ENCODE results near the gene DTNB. TPM values are rescaled to one million over a fixed set of nuclear protein-coding genes. Genes with fewer than 3 reads are reported as not detected.
"Not testable (repeated sequence)": the region's sequence is repeated elsewhere in the genome, so short reads cannot be mapped to it uniquely, and the experiment has no call there.

The DTNB gene
- total RNA-seq, 1 donor from 2014 or later: 9.2 TPM

DNA sequence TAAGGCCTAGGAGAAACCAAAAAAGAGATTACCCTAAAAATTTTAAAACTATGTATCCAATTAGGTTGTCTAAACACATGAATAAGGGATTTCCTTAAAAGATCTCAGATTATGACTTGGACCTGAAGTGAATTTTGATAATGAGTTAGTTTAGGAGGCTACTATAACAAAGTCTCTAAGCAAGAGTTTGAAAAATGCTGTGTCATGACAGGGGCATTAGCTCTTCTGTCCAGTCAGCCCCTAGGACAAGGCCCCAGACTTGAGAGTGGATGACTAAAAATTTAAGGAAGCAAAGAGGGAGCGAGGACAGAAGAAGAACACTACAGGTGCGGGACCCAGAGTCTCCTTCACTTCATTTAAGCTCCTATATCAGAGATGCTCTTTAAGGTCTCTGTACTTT, 135.9 kb downstream of the DTNB start:
- DNase-seq: no peak

DNA sequence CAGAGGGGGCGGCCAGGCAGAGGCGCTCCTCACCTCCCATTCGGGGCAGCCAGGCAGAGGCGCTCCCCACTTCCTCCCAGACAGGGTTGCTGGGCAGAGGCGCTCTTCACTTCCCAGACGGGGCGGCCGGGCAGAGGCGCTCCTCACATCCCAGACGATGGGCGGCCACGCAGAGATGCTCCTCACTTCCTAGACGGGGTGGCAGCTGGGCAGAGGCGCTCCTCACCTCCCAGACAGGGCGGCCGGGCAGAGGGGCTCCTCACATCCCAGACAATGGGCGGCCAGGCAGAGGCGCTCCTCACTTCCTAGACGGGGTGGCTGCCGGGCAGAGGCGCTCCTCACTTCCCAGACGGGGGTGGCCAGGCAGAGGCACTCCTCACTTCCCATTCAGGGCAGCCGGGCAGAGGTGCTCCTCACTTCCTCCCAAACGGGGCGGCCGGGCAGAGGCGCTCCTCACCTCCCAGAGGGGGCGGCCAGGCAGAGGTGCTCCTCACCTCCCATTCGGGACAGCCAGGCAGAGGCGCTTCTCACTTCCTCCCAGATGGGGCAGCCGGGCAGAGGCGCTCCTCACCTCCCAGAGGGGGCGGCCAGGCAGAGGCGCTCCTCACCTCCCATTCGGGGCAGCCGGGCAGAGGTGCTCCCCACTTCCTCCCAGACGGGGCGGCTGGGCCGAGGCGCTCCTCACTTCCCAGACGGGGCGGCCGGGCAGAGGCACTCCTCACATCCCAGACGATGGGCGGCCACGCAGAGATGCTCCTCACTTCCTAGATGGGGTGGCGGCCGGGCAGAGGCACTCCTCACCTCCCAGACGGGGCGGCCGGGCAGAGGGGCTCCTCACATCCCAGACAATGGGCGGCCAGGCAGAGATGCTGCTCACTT, 137.7 kb downstream of the DTNB start:
- DNase-seq: not testable (repeated sequence)

DNA sequence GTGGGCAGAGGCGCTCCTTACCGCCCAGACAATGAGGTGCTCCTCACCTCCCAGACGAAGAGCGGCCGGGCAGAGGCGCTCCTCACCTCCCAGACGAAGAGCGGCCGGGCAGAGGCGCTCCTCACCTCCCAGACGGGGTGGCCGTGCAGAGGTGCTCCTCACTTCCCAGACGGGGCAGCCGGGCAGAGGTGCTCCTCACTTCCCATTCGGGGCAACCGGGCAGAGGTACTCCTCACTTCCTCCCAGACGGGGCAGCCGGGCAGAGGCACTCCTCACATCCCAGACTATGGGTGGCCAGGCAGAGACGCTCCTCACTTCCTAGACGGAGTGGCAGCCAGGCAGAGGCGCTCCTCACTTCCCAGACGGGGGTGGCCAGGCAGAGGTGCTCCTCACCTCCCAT, 138.4 kb downstream of the DTNB start:
- DNase-seq: not testable (repeated sequence)

DNA sequence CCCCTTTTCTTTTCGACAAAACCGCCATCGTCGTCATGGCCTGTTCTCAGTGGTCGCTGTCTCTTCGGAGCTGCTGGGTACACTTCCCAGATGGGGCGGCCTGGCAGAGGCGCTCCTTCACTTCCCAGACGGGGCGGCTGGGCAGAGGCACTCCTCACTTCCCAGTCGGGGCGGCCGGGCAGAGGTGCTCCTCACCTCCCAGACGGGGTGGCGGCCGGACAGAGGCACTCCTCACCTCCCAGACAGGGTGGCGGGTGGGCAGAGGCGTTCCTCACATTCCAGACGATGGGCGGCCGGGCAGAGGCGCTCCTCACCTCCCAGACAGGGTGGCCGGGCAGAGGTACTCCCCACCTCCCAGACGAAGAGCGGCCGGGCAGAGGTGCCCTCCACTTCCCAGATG, 138.9 kb downstream of the DTNB start:
- no peak for DNase-seq

DNA sequence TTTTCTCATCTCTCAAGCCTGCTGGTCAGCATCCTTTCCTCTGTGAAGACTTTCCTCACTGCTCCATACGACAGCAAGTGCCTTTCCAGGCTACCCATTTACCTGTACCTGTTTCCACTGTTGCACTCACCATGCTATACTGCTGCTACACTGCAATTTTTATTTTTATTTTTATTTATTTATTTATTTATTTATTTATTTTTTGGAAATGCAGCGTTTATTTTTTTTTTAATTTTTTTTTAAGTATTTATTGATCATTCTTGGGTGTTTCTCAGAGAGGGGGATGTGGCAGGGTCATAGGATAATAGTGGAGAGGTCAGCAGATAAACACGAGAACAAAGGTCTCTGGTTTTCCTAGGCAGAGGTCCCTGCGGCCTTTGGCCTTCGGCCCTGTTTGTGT, 139.6 kb downstream of the DTNB start:
- DNase-seq: not testable (repeated sequence)

DNA sequence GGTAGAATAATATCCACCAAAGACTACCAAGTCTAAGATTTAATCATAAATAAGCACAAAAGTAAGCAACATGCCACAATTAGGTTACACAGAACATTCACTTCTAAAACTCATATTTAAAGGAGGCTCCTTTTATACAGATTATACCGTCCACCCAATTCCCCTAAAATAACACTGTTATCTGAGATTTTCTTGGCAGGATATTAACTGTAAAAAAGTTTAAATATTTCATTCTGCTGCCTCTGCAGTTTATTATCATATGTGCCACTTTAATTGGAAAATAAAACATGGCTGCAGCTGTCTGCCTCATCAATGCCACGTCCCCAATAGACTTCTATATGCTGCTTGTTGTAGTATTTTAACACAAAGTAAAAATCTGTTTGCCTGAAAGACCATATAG, 140.9 kb downstream of the DTNB start:
- no peak for DNase-seq

DNA sequence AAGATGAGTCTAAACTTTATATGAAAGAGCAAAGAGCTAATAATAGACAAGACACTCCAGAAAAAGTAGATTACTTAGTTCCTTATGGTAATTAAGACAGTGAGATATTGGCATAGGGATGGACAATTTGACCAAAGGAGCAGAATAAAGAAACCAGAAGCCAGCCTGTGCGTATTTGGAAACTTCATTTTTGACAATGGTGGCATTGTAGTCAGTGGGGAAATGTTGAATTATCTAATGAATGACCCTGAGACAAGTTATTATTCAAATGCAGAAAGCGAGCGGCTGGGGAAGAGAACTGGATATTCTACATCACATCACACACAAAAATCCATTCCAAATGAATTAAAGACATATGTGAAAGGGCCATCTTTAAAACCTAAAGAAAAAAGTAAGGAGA, 144.3 kb downstream of the DTNB start:
- no peak for DNase-seq

DNA sequence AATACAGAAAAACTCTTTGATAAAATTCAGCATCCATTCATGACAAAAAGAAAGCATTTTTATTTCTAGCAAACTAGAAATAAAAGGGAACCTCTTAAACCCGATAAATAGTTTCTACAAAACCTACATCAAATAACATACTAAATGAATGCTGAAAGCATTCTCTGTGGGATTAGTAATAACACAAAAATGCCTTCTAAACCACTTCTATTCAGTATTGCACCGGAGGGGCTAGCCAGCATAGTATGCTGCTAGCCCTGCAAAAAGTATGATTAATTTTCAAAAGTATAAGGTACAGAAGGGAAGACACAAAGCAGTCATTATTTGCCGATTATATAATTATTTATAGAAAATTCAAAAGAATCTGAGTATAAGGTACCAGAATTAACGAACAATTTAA, 145.2 kb downstream of the DTNB start:
- no peak for DNase-seq

DNA sequence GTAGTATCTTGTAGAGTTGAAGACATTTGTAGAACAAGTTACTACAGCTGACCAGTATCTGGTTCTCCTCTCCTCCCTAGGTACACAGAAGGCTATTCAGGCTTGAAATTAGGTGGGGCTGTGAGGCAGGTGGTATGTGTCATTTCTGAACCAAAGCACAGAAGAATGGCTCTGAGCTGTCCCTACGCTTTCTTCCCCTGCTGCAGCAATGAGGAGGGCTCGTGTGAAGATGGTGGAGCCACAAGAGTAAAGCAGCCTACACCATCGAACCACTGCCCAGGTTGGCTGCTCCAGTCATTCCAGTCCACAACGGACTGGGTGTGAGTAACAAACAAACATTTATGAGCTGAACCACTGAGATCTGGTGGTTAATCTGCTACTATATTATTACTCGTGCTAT, 148.9 kb downstream of the DTNB start:
- DNase-seq: no peak

DNA sequence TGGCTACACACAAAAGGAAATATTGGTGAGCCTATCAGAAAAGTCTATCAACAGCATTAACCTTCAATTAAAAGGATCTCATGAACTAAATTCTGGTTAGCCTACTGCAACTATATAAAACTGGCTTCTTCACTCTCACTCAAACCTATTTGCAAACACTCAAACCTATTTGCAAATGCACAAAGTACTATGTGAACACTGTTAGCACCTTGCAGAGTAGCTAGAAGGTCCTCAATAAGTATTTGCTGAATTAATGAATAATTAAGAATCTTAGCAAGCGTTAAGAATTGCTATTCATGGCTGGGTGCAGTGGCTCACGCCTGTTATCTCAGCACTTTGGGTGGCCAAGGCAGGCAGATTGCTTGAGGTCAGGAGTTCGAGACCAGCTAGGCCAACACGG, 150.3 kb downstream of the DTNB start:
- DNase-seq: no peak

DNA sequence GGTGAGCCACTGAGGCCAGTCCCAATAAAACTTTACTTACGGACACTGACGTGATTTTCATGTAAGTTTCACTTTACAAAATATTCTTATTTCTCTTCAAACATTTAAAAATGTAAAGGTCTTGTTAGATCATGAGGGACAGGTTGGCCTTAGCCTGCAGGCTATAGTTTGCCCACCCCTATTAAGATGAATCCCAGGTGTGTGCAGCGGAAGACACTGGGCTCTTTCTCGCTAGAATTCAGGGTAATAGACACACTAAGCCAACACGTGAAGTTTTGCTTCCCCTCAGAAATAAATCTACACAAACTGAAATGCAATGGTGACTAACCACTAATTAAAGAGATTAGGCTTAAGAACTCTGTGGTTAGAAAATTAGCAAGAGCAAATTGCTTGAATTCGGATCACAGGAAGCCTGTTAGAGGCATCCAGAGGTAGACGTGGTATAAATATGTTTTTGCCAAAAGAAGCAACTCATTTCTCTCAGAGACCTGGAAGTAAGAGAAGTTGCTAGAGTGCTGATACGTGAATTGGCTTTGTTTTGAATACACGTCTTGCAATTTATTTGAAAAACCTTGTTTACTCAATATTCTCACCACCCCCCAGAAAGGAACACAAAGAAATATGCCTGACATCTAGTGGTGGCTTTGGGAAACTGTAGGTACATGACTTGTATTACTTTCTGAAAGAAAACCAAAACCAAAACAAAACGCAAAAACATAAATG, 151.6 kb downstream of the DTNB start:
- peak; percentile 92 for DNase-seq

DNA sequence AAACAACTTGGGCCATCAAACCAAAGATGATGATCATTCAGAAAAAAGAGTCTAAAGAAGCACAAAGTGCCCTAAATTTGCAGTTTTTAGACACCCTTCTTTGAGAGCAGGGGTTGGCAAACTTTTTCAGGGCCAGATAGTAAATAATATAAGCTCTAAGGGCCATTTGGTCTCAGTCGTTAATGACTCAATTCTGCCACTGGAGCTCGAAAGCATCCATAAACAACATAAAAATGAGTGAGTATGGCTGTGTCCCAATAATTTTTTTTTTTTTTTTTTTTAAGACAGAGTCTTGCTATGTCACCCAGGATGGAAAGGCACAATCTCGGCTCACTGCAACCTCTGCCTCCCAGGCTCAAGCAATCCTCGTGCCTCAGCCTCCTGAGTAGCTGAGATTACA, 152.3 kb downstream of the DTNB start:
- no peak for DNase-seq

DNA sequence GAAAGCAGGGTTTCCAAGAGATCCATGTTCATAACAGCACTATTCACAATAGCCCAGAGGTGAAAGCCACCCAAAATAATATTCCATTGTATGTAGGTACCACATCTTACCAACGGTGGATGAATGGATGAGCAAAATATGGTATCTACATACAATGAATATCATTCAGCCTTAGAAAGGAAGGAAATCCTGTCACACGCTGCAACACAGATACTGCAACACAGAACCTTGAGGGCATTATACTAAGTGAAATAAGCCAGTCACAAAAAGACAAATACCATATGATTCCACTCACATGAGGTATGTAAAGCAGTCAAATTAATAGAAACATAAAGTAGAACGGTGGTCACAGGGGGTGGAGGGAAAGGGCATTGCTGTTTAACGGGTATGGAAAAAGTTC, 155.7 kb downstream of the DTNB start:
- peak; percentile 12 for DNase-seq

DNA sequence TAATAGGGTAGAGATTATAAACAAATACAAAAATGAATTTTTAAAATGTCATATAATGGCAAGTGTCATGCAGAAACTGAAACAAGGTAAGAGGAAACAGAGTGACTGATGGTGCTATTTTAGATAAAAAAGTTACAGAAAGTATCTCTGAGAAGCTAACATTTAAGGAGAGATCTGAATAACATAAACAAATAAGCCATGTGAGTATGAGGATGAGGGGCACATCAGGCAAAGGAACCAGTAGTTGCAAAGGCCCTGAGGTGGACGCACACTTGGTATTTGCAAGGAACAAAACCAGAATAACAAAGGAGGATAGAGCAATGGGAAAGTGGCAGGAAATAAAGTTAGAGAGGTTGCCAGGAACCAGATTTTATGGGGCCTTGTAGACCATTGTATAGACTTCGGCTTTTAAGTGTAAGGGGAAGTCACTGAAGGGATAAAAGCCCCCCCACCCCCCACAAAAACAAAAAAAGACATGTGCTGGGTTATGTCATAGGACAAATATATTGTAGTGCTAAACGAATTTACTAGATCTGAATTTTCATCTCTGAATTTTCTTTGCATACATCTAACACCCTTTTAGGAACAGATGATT, 159.2 kb downstream of the DTNB start:
- no peak for DNase-seq

DNA sequence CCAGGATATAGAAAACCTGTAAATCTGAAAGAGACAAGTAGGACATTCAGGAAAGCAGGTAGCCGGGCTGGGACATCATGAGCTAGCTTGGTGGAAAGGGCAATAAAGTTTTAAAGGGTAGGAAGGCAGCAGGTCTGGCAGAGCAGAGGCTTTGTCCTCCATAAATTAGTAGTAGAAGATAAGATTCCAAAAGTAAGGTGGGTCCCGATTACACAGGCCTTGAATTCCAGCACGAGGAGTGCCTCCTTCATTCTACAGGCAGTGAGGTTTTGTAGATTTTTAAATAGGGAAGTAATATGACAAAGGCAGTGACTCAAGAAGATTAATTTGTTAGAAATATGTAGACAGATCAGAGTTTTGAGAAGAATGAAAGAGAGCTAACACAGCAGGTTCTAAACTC, 160.7 kb downstream of the DTNB start:
- no peak for DNase-seq

DNA sequence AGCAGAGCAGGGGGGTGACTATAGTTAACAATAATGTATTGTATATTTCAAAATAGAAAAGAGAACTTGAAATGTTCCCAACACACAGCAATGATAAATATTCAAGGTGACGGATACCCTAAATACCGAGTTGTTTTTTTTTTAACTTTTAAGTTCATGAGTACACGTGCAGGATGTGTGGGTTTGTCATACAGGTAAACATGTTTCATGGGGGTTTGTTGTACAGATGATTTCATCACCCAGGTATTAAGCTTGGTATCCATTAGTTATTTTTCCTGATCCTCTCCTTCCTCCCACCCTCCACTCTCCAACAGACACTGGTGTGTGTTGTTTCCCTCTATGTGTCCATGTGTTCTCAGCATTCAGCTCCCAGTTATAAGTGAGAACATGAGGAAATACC, 167.2 kb downstream of the DTNB start:
- no peak for DNase-seq

DNA sequence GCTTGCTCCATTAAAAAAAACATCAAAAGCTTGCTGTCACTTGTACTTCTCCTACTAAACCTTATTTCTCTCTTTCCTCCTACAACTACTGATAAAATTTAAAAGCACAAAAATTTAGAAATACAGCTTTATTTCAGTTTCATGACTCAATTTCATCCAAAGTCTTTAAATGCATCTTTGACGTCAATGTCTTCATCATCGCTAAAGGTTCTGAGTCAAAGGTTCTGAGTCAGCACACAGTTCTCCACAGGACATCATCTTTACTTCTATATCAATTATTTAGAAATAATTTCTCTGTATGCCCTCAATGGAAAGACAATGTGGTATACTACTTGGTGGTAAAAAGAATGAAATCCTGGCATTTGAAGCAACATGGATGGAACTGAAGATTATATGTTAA, 167.8 kb downstream of the DTNB start:
- DNase-seq: no peak

DNA sequence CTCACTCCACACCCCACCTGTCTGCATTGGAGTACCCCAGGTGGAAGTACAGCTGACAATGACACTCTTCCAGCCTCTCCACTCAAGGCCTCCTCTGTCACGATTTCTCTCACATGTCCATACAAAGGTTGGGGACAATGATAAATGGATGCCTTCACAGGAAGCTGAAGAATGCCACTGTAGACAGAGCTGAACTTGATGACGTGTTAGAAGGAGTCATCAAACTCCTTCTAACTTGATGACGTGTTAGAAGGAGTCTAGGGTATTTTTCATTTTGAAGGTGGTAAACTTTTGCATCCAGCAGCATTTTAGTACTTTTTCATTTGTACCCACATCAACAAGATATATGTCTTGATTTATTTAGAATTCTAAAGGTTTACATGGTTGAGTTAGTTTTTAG, 168.2 kb downstream of the DTNB start:
- no peak for DNase-seq

DNA sequence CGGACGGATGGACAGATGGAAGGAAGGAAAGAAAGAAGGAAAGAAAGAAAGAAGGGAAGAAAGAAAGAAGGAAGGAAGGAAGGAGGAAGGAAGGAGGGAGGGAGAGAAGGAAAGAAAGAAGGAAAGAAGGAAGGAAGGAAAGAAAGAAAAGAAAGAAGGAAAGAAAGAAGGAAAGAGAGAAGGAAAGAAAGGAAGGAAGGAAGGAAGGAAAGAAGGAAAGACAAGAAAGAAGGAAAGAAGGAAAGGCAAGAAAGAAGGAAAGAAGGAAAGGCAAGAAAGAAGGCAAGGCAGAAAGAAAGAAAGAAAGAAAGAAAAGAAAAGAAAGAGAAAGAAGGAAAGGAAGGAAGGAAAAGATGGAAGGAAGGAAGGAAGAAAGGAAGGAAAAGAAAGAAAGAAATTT, 169.1 kb downstream of the DTNB start:
- no peak for DNase-seq

DNA sequence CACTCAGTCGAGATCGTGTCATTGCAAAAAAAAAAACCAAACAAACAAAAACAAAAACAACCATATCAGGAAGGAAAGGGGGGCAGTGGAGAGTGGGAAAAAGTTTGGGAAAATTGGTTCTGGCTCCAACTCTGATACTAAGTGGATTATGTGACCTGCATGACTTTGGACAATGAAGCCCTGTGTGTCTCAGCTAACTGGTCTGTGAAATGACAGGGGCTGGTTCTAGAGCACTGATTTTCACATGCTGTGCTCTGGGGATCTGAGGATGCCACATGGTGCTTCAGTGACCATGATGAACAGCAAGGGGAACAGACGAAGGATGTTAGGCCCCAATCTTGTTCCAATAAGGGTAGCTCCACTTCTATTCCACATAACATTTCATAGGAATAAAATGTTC, 174.2 kb downstream of the DTNB start:
- DNase-seq: no peak

DNA sequence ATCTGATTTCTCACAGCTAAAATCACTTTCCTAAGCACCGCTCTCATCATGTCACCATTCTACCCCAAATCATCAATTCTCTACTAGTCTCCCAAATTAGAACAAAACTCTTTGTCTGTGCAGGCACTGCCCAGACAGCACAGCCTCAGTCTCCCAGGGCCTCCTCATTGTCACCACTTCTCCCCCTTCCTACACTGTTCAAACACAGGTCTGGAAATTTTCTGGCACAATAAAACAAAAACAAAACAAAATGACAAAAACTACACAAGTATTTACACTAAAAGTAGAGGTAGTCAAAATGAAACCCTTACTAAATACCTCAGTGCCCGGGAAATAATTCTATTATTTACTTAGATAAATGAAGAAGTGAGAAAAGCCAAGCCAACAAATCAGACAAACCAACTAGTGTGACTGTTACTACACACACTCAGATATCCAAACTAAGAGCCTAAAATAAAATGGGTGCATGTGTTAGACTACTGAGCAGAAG, 175.4 kb downstream of the DTNB start:
- DNase-seq: no peak

DNA sequence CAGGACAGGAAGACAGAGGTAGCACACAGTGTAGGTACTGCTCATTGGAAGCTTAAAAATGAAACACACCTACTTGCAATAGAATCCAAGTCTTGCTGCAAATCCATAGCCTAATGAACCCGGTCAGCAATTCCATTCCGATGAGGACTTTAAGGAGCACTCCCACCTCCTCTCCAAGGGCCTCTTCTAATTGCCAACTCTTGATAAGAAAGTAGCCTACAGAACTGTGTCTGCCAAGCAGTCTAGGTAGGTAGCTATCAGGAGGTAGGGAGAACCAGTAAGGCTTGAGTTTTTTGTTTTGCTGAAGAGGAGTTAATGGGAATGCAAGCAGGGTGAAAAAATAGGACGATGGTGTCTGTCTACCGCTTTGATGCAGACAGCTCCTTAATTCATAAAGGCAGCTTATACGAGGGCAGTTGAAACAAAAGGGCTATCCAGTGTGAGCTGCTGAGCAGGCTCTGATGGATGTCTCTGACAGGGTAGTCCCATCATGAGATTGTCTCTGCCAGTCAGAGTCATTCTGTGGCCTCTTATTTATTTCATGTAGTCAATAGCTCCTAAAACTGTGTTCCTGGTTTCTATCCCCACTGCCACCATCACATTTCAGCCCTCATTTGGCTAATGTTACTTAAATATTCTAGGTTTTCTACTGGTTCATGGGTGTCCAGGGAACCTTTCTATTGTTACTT, 176.0 kb downstream of the DTNB start:
- no peak for DNase-seq

DNA sequence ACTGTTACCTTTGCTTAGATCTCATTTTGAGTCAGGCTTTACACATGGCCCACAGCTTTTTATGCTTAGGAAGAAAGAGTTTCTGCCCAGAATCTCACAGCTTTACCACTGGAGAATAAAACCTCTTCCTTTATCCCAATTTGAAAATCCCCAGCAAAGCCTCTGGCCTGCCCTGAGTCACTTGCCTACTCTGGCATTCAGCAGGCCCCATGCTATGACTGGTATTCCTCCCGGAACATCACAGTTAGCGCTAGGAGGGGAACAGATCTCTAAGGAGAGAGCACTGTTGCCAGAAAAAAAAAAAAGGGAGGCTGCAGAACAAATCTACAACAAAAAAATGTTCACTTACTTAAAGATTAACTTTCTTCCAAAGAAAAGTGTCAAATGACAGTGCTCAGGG, 178.8 kb downstream of the DTNB start:
- no peak for DNase-seq
